Type B pancreatic cell (in vitro differentiated cells): ENCODE measurements around the gene NCOR1. TPM values are rescaled to one million over a fixed set of nuclear protein-coding genes. Genes with fewer than 3 reads are reported as not detected.

Experiments used
- DNase-seq: peaks from one replicate; pipeline ENCODE4 v3.0.0; 2021; ENCODE audit warnings: mixed read lengths; ENCODE audit not compliant: unreplicated experiment; ENCODE audit errors: extremely low spot score
- H3K27ac Mint-ChIP-seq: 2 replicates; pipeline ENCODE4 v1.8.0; 2021; ENCODE audit warnings: mild to moderate bottlenecking, mixed read lengths
- H3K27me3 Mint-ChIP-seq: 2 replicates; pipeline ENCODE4 v1.8.0; 2021; ENCODE audit warnings: mixed read lengths
- H3K36me3 Mint-ChIP-seq: 2 replicates; pipeline ENCODE4 v1.8.0; 2021; ENCODE audit warnings: mixed read lengths
- H3K4me1 Mint-ChIP-seq: one replicate; pipeline ENCODE4 v1.8.0; 2021; ENCODE audit warnings: mixed read lengths; ENCODE audit not compliant: unreplicated experiment
- H3K4me3 Mint-ChIP-seq: 2 replicates; pipeline ENCODE4 v1.8.0; 2021; ENCODE audit warnings: mild to moderate bottlenecking, mixed read lengths
- H3K9me3 Mint-ChIP-seq: 2 replicates; pipeline ENCODE4 v1.8.0; 2021; ENCODE audit warnings: mixed read lengths
- total RNA-seq: library from RNA; stranded (reverse); gene quantifications from 2 replicates; pipeline ENCODE4 v1.2.1, GENCODE V29; 2021; ENCODE audit warnings: low replicate concordance
- TF ChIP-seq, protein P1 (sequence below): fragments of 200-600 bp; sonication (generic); conservative IDR thresholded peaks from 2 replicates; pipeline ENCODE4 v1.5.0; 2021; ENCODE audit warnings: antibody characterized with exemption, mild to moderate bottlenecking

NCOR1 gene
- total RNA-seq, 1 donor from 2014 or later: 133 TPM

DNA sequence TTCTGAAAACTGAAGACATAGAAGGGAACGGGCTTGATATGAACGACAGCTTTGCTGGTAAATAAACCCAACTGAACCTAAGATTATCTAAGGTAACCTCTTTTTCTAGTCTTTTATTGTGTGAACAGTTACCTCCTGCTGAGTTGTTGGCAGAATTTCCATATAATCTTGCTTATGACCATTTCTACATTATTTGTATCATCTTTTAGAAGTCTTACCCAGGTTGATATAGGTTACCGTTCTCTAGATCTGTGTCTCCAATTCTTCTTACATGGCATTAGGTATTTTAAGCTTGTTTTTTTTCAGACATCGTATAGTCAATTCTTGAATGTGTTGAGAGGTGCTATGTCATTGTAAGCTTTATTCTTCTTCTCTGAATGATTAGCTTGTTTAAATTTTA lies 191.5 kb downstream of the NCOR1 start:
- DNase-seq: no peak
- Mint-ChIP-seq H3K4me3 (no peak overlapping the region), H3K36me3 (peaks cover 46% of the 10 kb centered on the region), H3K4me1 (peaks cover 4% of the 10 kb centered on the region), H3K9me3 (no peaks in the 10 kb centered on the region), H3K27ac (no peak overlapping the region), H3K27me3 (no peaks in the 10 kb centered on the region)
- TF ChIP-seq, protein P1, sequence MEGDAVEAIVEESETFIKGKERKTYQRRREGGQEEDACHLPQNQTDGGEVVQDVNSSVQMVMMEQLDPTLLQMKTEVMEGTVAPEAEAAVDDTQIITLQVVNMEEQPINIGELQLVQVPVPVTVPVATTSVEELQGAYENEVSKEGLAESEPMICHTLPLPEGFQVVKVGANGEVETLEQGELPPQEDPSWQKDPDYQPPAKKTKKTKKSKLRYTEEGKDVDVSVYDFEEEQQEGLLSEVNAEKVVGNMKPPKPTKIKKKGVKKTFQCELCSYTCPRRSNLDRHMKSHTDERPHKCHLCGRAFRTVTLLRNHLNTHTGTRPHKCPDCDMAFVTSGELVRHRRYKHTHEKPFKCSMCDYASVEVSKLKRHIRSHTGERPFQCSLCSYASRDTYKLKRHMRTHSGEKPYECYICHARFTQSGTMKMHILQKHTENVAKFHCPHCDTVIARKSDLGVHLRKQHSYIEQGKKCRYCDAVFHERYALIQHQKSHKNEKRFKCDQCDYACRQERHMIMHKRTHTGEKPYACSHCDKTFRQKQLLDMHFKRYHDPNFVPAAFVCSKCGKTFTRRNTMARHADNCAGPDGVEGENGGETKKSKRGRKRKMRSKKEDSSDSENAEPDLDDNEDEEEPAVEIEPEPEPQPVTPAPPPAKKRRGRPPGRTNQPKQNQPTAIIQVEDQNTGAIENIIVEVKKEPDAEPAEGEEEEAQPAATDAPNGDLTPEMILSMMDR: no peak

DNA sequence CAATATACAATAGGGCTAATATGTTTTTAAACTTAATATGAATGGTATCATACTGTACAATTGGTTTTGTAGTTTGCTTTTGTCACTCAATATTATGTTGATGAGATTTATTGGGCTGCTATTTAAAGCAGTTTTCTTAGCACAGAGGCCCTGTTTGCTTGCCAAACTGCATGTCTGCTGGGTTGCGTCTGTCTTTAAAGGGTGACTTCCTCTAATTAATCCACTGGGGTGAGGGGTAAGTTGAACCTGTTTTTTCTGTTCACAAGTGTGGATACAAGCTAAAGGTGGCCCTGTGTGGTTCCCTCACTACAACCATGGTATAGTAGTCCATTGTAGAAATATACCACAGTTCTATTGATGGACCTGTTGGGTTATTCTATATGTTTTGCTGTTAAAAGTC lies 196.0 kb downstream of the NCOR1 start:
- Mint-ChIP-seq H3K27me3 (no peaks in the 10 kb centered on the region), H3K36me3 (peaks cover 36% of the 10 kb centered on the region), H3K4me3 (no peak overlapping the region), H3K4me1 (peaks cover 4% of the 10 kb centered on the region), H3K9me3 (no peaks in the 10 kb centered on the region), H3K27ac (no peak overlapping the region)
- DNase-seq: no peak
- TF ChIP-seq, protein P1: no peak

DNA sequence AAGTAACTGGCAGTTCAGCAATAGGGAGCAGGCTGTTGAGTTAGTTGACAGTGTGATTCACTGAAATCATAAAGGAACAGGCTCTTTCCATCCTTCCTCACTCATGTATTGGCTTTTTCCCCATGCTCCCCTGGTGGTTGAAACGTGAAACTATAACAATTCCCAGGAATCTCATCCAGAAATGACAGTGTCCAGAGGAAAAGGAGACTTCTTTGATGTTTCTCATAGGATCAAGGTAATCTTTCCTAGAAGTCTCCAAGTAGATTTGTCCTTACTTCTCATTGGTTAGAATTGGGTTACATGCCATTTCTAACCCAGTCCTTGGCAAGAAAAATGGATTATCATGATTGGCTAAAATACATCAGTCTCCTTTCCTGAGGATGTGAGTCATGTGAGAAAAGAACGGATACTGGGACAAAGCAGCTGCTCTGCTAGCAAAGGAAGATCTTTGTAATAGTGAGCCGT lies 201.4 kb downstream of the NCOR1 start:
- Mint-ChIP-seq H3K9me3 (no peaks in the 10 kb centered on the region), H3K27ac (peak overlapping the region; percentile 5), H3K27me3 (no peaks in the 10 kb centered on the region), H3K36me3 (peaks cover 23% of the 10 kb centered on the region), H3K4me3 (no peak overlapping the region), H3K4me1 (no peaks in the 10 kb centered on the region)
- DNase-seq: no peak
- TF ChIP-seq, protein P1: peak; percentile 75

DNA sequence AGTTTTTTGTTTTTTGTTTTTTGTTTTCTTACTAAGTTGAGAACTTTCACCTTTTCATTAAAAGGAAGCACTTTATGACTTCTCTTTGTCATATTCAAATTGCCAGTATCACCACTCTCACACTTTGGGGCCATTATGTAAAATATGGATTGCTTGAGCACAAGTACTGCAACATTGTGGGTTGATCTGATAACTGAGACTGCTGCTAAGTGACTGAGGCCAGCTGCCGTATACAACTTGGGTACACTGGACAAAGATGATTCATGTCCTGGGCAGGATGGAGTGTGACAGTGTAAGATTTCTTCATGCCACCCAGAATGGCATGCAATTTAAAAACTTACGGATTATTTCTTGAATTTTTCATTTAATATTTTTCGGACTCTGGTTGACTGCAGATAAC lies 207.9 kb downstream of the NCOR1 start:
- no peak overlapping the region for H3K27ac Mint-ChIP-seq
- DNase-seq: no peak
- H3K4me1 Mint-ChIP-seq: no peaks in the 10 kb centered on the region
- TF ChIP-seq, protein P1: no peak
- no peak overlapping the region for H3K4me3 Mint-ChIP-seq
- H3K36me3 Mint-ChIP-seq: peaks cover 39% of the 10 kb centered on the region
- H3K27me3 Mint-ChIP-seq: no peaks in the 10 kb centered on the region
- no peaks in the 10 kb centered on the region for H3K9me3 Mint-ChIP-seq

DNA sequence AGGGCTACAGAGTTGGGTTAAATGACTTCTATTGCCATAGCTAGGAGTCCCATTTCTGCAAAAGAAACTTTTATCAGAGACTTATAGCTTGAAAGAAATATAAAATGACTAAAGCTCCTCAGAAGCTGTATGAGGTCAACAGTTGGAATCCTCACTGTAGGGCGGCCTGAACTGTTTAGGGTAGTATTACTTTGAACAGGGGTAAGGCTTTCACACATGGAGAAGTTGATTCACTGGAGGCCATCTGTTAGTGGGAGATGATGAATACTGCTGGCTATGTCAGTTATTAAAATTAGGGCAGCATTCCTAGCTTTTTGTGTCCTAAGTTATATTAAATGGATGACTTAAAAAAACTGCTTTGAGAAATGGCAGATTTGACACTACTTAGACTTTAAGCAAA lies 209.7 kb downstream of the NCOR1 start:
- H3K27ac Mint-ChIP-seq: no peak overlapping the region
- no peaks in the 10 kb centered on the region for H3K9me3 Mint-ChIP-seq
- TF ChIP-seq, protein P1: no peak
- H3K4me1 Mint-ChIP-seq: peaks cover 12% of the 10 kb centered on the region
- peaks cover 45% of the 10 kb centered on the region for H3K36me3 Mint-ChIP-seq
- H3K4me3 Mint-ChIP-seq: no peak overlapping the region
- DNase-seq: no peak
- H3K27me3 Mint-ChIP-seq: no peaks in the 10 kb centered on the region

DNA sequence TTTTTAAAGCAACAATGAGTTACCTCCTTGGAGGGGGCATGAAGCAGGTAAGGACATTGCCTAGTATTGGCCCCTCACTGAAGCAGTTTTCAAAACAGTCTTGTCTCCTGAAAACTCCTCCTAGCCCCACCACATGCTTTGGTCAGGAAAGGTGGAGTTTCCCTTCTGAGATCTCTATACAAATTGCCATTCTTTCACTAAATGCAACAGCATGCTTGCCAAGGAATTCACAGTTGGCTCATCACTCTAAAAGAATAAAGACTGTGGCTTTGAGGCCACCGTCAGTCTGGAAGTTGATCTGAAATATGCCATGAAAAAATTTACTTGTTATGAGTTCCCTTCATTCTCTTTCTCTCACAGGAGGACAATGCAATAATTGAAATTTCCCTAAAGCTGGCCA lies 211.5 kb downstream of the NCOR1 start:
- no peak overlapping the region for H3K4me3 Mint-ChIP-seq
- TF ChIP-seq, protein P1: no peak
- H3K27ac Mint-ChIP-seq: no peak overlapping the region
- no peaks in the 10 kb centered on the region for H3K9me3 Mint-ChIP-seq
- H3K4me1 Mint-ChIP-seq: peaks cover 12% of the 10 kb centered on the region
- no peaks in the 10 kb centered on the region for H3K27me3 Mint-ChIP-seq
- peaks cover 44% of the 10 kb centered on the region for H3K36me3 Mint-ChIP-seq
- DNase-seq: no peak
